ENCODE data around the gene GDPD4.

- TF ChIP-seq POLR2A (IDR thresholded peaks at IDR 0.05; ENCODE audit: low read length): no peak
- TF ChIP-seq GATA1 (IDR thresholded peaks at IDR 0.05; ENCODE audit: low read depth, low read length): no peak
These were observed 8.1 kb upstream of the GDPD4 start for GRCh38 chr11:77309401-77310085.

Data from erythroblast (primary cell).